Epidermal melanocyte (primary cell): Measurements from ENCODE around the gene CCDC122.
"Not testable (repeated sequence)": the region's sequence is repeated elsewhere in the genome, so short reads cannot be mapped to it uniquely, and the experiment has no call there.

Source experiments
- DNase-seq: peaks from one replicate; pipeline ENCODE4 v3.0.0; 2011; ENCODE audit warnings: low spot score; ENCODE audit not compliant: insufficient read length

Gene CCDC122

GRCh38 chr13:43877326-43877725, 2.2 kb downstream of the CCDC122 start:
- no peak for DNase-seq

- DNase-seq: no peak
Measured at GRCh38 chr13:43876366-43876765, 3.2 kb downstream of the CCDC122 start.

- no peak for DNase-seq
Measured at GRCh38 chr13:43874504-43875092, 4.9 kb downstream of the CCDC122 start.

GRCh38 chr13:43872181-43872580, 7.4 kb downstream of the CCDC122 start:
- DNase-seq: no peak

GRCh38 chr13:43865892-43866291, 13.6 kb downstream of the CCDC122 start:
- DNase-seq: no peak

- DNase-seq: no peak
Measured at GRCh38 chr13:43864921-43865320, 14.6 kb downstream of the CCDC122 start.

GRCh38 chr13:43861863-43862262, 17.7 kb downstream of the CCDC122 start:
- DNase-seq: no peak

GRCh38 chr13:43852923-43853404, 26.6 kb downstream of the CCDC122 start:
- no peak for DNase-seq

GRCh38 chr13:43850873-43851272, 28.7 kb downstream of the CCDC122 start:
- DNase-seq: no peak

- DNase-seq: no peak
Measured at GRCh38 chr13:43848001-43848649, 31.4 kb downstream of the CCDC122 start.

- no peak for DNase-seq
Measured at GRCh38 chr13:43846496-43847158, 32.9 kb downstream of the CCDC122 start.

GRCh38 chr13:43838909-43839308, 40.6 kb downstream of the CCDC122 start:
- no peak for DNase-seq

GRCh38 chr13:43835701-43836100, 43.8 kb downstream of the CCDC122 start:
- no peak for DNase-seq

- no peak for DNase-seq
Measured at GRCh38 chr13:43831088-43831487, 48.5 kb downstream of the CCDC122 start.

- no peak for DNase-seq
Measured at GRCh38 chr13:43830497-43830881, 49.1 kb downstream of the CCDC122 start.

GRCh38 chr13:43824656-43825055, 54.9 kb downstream of the CCDC122 start:
- not testable (repeated sequence) for DNase-seq

- no peak for DNase-seq
Measured at GRCh38 chr13:43822969-43823368, 56.6 kb downstream of the CCDC122 start.

- DNase-seq: no peak
Measured at GRCh38 chr13:43816401-43816889, 63.1 kb downstream of the CCDC122 start.

- no peak for DNase-seq
Measured at GRCh38 chr13:43815204-43815603, 64.3 kb downstream of the CCDC122 start.

GRCh38 chr13:43808676-43809075, 70.9 kb downstream of the CCDC122 start:
- no peak for DNase-seq

GRCh38 chr13:43805681-43806128, 73.8 kb downstream of the CCDC122 start:
- no peak for DNase-seq

GRCh38 chr13:43805071-43805468, 74.5 kb downstream of the CCDC122 start:
- DNase-seq: no peak
